ENCODE measurements around the gene GFER. TPM values are rescaled to one million over a fixed set of nuclear protein-coding genes. Genes with fewer than 3 reads are reported as not detected.
A peak's percentile ranks its signal among the peaks of the same experiment; 100 is the strongest.

The GFER gene
- total RNA-seq, 2 experiments from 2014 or later = 34.4 to 37.5 TPM

DNA sequence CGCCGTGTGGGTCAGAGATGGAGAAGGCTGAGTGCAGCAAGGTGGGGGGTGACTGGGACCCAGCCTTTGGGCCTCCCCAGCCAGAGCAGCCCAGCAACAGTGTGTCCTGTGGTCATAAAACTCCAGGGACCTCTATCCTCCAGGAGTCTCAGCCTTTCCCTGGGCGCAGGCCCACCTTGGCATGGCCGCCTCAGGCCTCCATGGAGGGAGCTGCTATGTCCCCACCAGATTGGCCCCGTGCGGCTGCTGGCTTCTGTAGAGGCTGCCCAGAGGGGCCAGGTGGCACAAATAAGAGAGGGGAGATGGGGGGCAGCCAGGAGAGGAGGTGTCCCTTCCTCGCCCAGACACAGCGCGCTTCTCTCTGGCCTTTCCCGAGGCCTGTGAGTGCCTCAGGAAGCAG, 3.2 kb downstream of the GFER start:
- intact Hi-C loops (cut with micrococcal nuclease) = no loop called here
- ChIA-PET CTCF (interaction anchor here (1.3 to 2.7 kb wide), 2 partner anchors 9 to 17 kb away, joined by 3 to 12 read pairs; no protein-coding TSS in a partner anchor), POLR2A (interaction anchor here (1.9 kb wide), 1 partner anchor 16 kb away, joined by 8 read pairs; the partner anchor contains the start of gene TBL3)
- Mint-ChIP-seq H3K4me3 (no peak overlapping the region), H3K9me3 (no peaks in the 10 kb centered on the region), H3K4me1 (ENCODE audit: low read depth) (peaks cover 26% of the 10 kb centered on the region), H3K27ac (no peak overlapping the region), H3K27me3 (peaks cover 23% of the 10 kb centered on the region), H3K36me3 (peaks cover 4% of the 10 kb centered on the region)
- no peak for DNase-seq

DNA sequence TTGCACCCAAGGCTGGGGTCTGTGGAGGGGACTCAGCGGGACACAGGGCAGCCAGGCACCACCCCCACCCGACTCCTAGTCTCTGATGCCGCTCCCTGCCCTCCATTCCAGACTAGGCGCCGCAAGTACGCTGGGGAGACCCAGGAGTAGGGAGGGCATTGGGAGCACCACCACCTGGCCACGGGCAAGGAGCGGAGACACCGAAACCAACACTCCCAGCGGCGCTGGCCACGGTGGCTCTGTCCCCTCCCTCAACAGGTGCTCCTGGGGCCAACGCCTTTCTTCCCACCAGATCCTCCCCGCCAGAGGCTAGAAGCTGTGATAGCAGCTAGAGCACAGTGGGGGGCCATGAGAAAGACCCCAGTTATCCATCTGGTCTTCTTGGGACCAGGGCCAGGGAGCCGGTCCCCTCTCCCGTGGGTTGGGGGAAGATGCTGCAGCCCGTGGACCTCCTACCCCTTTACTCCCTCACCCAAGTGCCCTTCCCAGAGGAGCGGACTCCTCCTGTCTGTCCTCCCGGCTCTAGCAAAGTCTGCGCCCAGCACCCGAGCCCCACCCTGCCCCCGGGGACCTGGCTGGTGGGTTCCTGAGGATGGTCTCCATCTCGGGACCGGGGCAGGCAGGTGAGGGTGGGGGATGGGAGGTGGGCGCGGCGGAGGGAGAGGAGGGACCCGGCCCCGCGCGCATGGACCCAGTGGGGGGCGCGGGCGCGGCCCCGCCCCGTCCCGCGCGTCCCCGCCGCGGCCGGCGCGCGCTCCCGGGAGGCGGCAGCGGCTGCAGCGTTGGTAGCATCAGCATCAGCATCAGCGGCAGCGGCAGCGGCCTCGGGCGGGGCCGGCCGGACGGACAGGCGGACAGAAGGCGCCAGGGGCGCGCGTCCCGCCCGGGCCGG, 5.5 kb downstream of the GFER start, which contains the start of gene SYNGR3:
TSS of gene SYNGR3 (plus strand) at position 762 of the 892 bp plus-strand sequence. CDS start 133 bp downstream, outside the sequence.
- H3K36me3 Mint-ChIP-seq = peaks cover 4% of the 10 kb centered on the region
- ChIA-PET CTCF (interaction anchor here (1.0 to 2.8 kb wide), 3 partner anchors 9 to 15 kb away, joined by 3 to 18 read pairs (median 12); no protein-coding TSS in a partner anchor), POLR2A (interaction anchor here (0.8 kb wide), 1 partner anchor 14 kb away, joined by 3 read pairs; no protein-coding TSS in a partner anchor)
- intact Hi-C loops (cut with micrococcal nuclease) = no loop called here
- H3K9me3 Mint-ChIP-seq = no peaks in the 10 kb centered on the region
- peak within 1 kb of the TSS; percentile 71 for H3K4me3 Mint-ChIP-seq
- no peak within 1 kb of the TSS for H3K27ac Mint-ChIP-seq
- H3K4me1 Mint-ChIP-seq (ENCODE audit: low read depth) = peaks cover 33% of the 10 kb centered on the region
- no peak for DNase-seq
- H3K27me3 Mint-ChIP-seq = peaks cover 12% of the 10 kb centered on the region

DNA sequence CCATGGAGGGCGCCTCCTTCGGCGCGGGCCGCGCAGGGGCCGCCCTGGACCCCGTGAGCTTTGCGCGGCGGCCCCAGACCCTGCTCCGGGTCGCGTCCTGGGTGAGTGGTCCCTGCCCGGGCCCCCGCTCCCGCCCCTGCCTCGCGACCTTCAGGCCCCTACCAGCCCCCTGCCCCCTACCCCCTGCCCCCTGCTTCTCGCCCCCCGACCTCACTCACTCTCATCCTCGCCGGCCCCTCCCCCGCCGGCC, 6.0 kb downstream of the GFER start:
- DNase-seq = no peak
- Mint-ChIP-seq H3K9me3 (no peaks in the 10 kb centered on the region), H3K4me3 (no peak overlapping the region), H3K4me1 (ENCODE audit: low read depth) (peaks cover 27% of the 10 kb centered on the region), H3K27ac (no peak overlapping the region), H3K36me3 (peaks cover 4% of the 10 kb centered on the region), H3K27me3 (peaks cover 12% of the 10 kb centered on the region)
- CTCF ChIA-PET = interaction anchor here (1.0 to 2.8 kb wide), 2 partner anchors 8 to 14 kb away, joined by 3 to 18 read pairs; no protein-coding TSS in a partner anchor
- POLR2A ChIA-PET = interaction anchor here (0.8 to 2.8 kb wide), 3 partner anchors 13 to 25 kb away, joined by 3 to 25 read pairs (median 10); partner anchors contain the start of genes RPS2 and TBL3
- intact Hi-C loops (cut with micrococcal nuclease) = no loop called here

DNA sequence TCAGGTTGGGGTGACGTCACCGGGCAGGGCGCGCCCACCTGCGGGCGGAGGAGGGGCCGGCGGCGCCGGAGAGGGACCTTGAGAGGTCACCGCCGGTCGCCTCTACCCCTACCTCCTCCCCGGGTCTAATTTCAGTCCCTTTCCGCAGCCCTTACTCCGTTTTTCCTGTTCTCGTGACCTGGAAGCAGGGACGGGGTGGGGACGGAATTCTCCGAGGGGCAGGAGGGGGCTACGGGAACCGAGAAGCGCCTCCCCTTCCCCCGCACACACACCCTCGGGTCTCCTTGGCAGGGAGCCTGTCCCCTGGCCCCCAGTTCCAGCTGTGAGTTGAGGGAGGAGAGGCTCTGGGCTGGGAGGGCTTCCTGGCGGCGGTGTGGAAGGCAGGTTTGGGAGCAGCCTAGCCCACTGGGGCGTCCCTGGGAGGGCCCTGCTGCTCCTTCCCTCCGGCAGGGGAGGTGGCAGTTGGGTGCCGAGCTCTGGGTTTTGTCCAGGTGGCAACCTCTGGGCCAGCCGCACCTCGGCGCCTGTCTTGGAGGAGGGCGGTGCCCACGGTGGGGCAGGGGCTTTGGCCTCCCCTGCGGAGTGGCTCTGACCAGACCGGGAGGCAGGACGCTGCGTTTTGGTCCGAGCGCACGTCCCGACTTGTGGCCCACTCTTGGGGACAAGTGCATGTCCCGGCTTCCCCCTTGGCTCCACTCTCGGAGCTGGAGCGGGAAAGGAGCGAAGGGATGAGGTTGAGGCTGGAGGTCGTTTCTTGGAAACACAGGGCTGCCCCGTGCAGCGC, 6.5 kb downstream of the GFER start:
- H3K36me3 Mint-ChIP-seq = peaks cover 4% of the 10 kb centered on the region

DNA sequence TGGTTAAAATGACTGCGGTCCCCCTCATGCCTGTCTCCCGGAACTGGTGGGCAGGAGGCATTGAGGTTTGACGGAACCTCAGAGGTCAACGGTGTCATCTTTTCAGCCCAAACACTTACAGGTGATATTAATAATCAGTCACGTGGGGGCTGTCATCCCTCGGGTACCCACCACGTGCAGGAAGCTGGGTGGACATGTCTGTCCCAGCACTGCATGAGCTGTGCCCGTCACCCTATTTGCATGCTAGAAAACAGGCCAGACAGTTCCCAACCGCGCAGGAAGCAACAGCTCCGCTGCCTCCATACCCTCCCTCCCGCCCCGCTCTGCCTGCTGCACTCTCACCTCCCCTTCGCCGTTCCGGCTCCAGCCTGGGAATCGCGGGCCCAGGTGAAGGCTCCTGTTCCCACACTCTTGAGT, 7.2 kb downstream of the GFER start:
- H3K27me3 Mint-ChIP-seq = peaks cover 12% of the 10 kb centered on the region
- H3K27ac Mint-ChIP-seq = peak overlapping the region; percentile 49
- POLR2A ChIA-PET = interaction anchor here (1.1 to 2.8 kb wide), 6 partner anchors 9 to 164 kb away, joined by 3 to 25 read pairs (median 6); partner anchors contain the start of genes NOXO1, RPS2, TBL3 and TRAF7
- H3K9me3 Mint-ChIP-seq = no peaks in the 10 kb centered on the region
- intact Hi-C loops (cut with micrococcal nuclease) = no loop called here
- CTCF ChIA-PET = interaction anchor here (0.9 to 2.8 kb wide), 3 partner anchors 7 to 26 kb away, joined by 3 to 18 read pairs (median 3); partner anchors contain the start of gene RPS2
- H3K36me3 Mint-ChIP-seq = peaks cover 4% of the 10 kb centered on the region
- peak; percentile 76 for DNase-seq
- peaks cover 23% of the 10 kb centered on the region for H3K4me1 Mint-ChIP-seq (ENCODE audit: low read depth)
- H3K4me3 Mint-ChIP-seq = peak overlapping the region; percentile 71

More for the DNA sequence above, 6.5 kb downstream of the GFER start:
- intact Hi-C loops (cut with micrococcal nuclease) = no loop called here
- peak overlapping the region; percentile 71 for H3K4me3 Mint-ChIP-seq
- DNase-seq = peak; percentile 67
- peaks cover 22% of the 10 kb centered on the region for H3K4me1 Mint-ChIP-seq (ENCODE audit: low read depth)
- POLR2A ChIA-PET = interaction anchor here (1.1 to 2.8 kb wide), 6 partner anchors 8 to 165 kb away, joined by 3 to 25 read pairs (median 6); partner anchors contain the start of genes NOXO1, RPS2, TBL3 and TRAF7
- H3K27me3 Mint-ChIP-seq = peaks cover 12% of the 10 kb centered on the region
- peak overlapping the region; percentile 49 for H3K27ac Mint-ChIP-seq
- H3K9me3 Mint-ChIP-seq = no peaks in the 10 kb centered on the region
- CTCF ChIA-PET = interaction anchor here (0.9 to 2.8 kb wide), 3 partner anchors 8 to 26 kb away, joined by 3 to 18 read pairs (median 3); partner anchors contain the start of gene RPS2

DNA sequence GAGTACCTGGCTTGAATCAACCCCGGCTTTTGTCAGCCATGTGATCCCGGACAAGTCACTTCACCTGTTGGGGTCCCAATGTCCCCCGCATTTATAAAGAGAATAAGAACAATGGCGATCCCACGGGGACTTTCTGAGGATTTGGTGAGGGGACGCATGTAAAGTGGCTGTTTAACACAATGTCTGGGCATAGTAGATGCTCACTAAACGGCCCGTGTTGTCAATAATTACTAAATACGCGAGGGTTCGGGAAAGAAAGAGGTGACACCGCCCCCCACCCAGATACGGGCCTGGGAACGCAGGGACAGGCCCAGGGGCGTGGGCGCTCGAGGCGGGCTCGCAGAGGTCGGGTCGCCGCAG, 7.6 kb downstream of the GFER start:
- H3K27ac Mint-ChIP-seq = peak overlapping the region; percentile 49
- no peak for DNase-seq
- H3K27me3 Mint-ChIP-seq = peaks cover 12% of the 10 kb centered on the region
- intact Hi-C loops (cut with micrococcal nuclease) = no loop called here
- peak overlapping the region; percentile 71 for H3K4me3 Mint-ChIP-seq
- ChIA-PET POLR2A (interaction anchor here (1.1 to 2.8 kb wide), 6 partner anchors 10 to 164 kb away, joined by 3 to 25 read pairs (median 6); partner anchors contain the start of genes NOXO1, RPS2, TBL3 and TRAF7), CTCF (interaction anchor here (0.9 to 2.8 kb wide), 2 partner anchors 12 to 27 kb away, joined by 3 to 18 read pairs; partner anchors contain the start of gene RPS2)
- peaks cover 4% of the 10 kb centered on the region for H3K36me3 Mint-ChIP-seq
- H3K9me3 Mint-ChIP-seq = no peaks in the 10 kb centered on the region
- peaks cover 25% of the 10 kb centered on the region for H3K4me1 Mint-ChIP-seq (ENCODE audit: low read depth)

DNA sequence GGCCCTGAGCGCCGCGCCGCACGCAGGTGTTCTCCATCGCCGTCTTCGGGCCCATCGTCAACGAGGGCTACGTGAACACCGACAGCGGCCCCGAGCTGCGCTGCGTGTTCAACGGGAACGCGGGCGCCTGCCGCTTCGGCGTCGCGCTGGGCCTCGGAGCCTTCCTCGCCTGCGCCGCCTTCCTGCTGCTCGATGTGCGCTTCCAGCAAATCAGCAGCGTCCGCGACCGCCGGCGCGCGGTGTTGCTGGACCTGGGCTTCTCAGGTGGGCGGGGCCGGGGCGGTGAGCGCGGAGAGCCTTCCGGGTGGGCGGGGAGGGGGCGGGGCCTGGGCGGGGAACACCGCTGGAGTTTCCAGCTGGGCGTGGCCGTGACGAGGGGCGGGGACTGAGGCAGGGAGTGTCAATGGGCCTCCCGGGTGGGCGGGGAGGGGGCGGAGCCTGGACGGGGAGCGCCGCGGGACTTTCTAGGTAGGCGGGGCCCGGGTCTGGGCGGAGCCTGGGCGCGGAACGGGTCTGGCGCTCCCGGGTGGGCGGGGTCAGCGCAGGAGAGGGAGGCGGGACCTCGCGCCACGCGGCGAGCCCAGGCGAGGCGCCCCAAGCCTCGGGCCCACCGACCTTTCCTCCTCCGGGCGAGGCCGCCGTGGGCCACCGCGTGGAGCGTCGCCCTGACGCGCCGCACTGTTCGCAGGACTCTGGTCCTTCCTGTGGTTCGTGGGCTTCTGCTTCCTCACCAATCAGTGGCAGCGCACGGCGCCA, 8.1 kb downstream of the GFER start:
- intact Hi-C loops (cut with micrococcal nuclease) = loop anchor here (1.0 to 2.0 kb wide), 4 partner anchors 8 to 33 kb away; partner anchors contain the start of genes GFER, NDUFB10, RPS2 and ZNF598
- Mint-ChIP-seq H3K27me3 (peaks cover 12% of the 10 kb centered on the region), H3K4me1 (ENCODE audit: low read depth) (peaks cover 25% of the 10 kb centered on the region), H3K9me3 (no peaks in the 10 kb centered on the region), H3K27ac (no peak overlapping the region), H3K36me3 (peaks cover 2% of the 10 kb centered on the region), H3K4me3 (peak overlapping the region; percentile 71)
- ChIA-PET CTCF (interaction anchor here (1.5 to 2.8 kb wide), 2 partner anchors 11 to 12 kb away, joined by 4 to 18 read pairs; no protein-coding TSS in a partner anchor), POLR2A (interaction anchor here (1.6 to 2.8 kb wide), 4 partner anchors 17 to 163 kb away, joined by 4 to 25 read pairs (median 9); partner anchors contain the start of genes RPS2, TBL3 and TRAF7)
- DNase-seq = peak; percentile 99

DNA sequence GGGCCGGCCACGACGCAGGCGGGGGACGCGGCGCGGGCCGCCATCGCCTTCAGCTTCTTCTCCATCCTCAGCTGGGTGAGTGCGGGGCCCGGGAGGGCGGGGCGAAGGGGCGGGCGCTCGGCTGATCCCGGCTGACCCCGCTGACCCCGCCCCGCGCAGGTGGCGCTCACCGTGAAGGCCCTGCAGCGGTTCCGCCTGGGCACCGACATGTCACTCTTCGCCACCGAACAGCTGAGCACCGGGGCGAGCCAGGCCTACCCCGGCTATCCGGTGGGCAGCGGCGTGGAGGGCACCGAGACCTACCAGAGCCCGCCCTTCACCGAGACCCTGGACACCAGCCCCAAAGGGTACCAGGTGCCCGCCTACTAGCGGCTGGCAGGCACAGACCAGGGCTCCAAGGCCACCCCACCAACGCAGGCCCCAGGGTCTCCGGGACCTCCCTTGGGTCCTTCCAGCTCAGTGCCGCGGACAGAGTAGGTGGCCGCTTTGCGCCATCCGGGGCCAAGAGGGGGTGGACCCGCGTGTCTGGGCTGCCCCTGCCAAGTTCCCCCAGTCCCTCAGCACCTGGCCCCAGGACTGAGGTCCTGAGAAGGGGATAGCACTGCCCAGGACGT, 8.8 kb downstream of the GFER start:
- intact Hi-C loops (cut with micrococcal nuclease) = loop anchor here (1.0 to 2.0 kb wide), 4 partner anchors 9 to 34 kb away; partner anchors contain the start of genes GFER, NDUFB10, RPS2 and ZNF598
- ChIA-PET POLR2A (interaction anchor here (2.6 to 2.8 kb wide), 3 partner anchors 21 to 162 kb away, joined by 8 to 25 read pairs (median 10); partner anchors contain the start of genes RPS2, TBL3 and TRAF7), CTCF (interaction anchor here (1.5 to 1.8 kb wide), 2 partner anchors 10 to 11 kb away, joined by 4 to 15 read pairs; no protein-coding TSS in a partner anchor)
- H3K27ac Mint-ChIP-seq = no peak overlapping the region
- no peak overlapping the region for H3K4me3 Mint-ChIP-seq
- H3K4me1 Mint-ChIP-seq (ENCODE audit: low read depth) = peaks cover 25% of the 10 kb centered on the region
- no peaks in the 10 kb centered on the region for H3K9me3 Mint-ChIP-seq
- peaks cover 12% of the 10 kb centered on the region for H3K27me3 Mint-ChIP-seq
- no peak for DNase-seq
- H3K36me3 Mint-ChIP-seq = peaks cover 5% of the 10 kb centered on the region

DNA sequence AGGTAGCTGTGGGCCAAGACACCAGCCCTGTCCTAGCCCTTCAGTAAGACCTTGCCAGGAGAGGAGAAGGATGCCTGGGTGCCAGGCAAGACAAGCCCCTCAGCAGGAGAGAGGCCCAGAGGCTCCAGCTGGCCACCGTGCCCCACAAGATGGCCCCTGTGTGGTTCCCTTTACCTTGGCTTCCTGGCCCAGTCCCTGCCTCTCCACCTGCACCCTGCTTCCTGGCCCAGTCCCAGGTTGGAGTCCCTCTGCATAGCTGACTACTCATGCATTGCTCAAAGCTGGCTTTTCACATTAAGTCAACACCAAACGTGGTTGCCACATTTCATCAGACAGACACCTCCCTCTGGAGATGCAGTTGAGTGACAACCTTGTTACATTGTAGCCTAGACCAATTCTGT, 9.7 kb downstream of the GFER start:
- Mint-ChIP-seq H3K4me1 (ENCODE audit: low read depth) (peaks cover 25% of the 10 kb centered on the region), H3K36me3 (peaks cover 9% of the 10 kb centered on the region), H3K27me3 (peaks cover 10% of the 10 kb centered on the region), H3K27ac (peak overlapping the region; percentile 45), H3K4me3 (no peak overlapping the region), H3K9me3 (no peaks in the 10 kb centered on the region)
- POLR2A ChIA-PET = interaction anchor here (0.6 to 1.0 kb wide), 2 partner anchors 29 to 412 kb away, joined by 3 read pairs; partner anchors contain the start of gene RPS2
- intact Hi-C loops (cut with micrococcal nuclease) = loop anchor here (2.0 kb wide), 2 partner anchors 15 to 29 kb away; partner anchors contain the start of genes RPS2 and ZNF598
- CTCF ChIA-PET = interaction anchor here (1.3 to 1.8 kb wide), 3 partner anchors 9 to 147 kb away, joined by 4 to 15 read pairs (median 4); no protein-coding TSS in a partner anchor
- peak; percentile 72 for DNase-seq

Measured in activated CD4-positive, alpha-beta memory T cell treated with anti-CD3 and anti-CD28 coated beads for 36 hours (primary cell).